Measurements from ENCODE around the gene WWOX. TPM values are rescaled to one million over a fixed set of nuclear protein-coding genes. Genes with fewer than 3 reads are reported as not detected.

Gene WWOX
- total and polyA plus RNA-seq, 2 experiments from 2014 or later = 17.0 to 39.8 TPM

DNA sequence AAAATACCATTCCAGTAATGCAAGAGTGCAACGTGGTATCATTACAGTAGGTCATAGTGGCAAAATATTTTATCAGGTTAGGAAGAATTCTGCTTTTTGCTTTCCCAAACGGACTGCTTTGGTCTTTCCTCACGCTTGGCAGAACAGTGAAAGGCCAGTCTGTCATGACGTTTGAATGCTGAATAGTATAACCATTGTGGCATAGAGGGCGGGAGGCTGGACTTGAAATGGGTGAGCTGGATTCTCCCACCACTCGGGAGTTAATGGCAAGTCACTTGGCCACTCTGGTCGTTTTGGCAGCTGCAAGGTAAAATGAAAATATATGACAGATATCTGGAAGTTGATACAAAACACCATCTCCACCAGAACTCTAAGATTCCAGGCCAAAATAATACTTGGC lies 1109.9 kb downstream of the WWOX start:
- Histone ChIP-seq H3K4me2 (no peak overlapping the region), H3K9me3 (ENCODE audit: low read depth) (no peaks in the 10 kb centered on the region), H3K79me2 (no peaks in the 10 kb centered on the region), H2AFZ (no peak overlapping the region), H3K27me3 (no peaks in the 10 kb centered on the region), H3K27ac (no peak overlapping the region), H3K36me3 (replicated peaks; ENCODE audit: insufficient read depth, low read depth) (no peaks in the 10 kb centered on the region), H4K20me1 (ENCODE audit: insufficient read depth, poor library complexity, severe bottlenecking) (no peaks in the 10 kb centered on the region), H3K9me2 (replicated peaks; ENCODE audit: insufficient read depth) (no peaks in the 10 kb centered on the region), H3K4me3 (no peak overlapping the region), H3K4me1 (ENCODE audit: insufficient read depth) (peaks cover 2% of the 10 kb centered on the region)
- WGBS (ENCODE audit: low lambda C conversion rate, missing lambda C conversion rate) = 89% methylated on average over 7 of the region's 7 CpGs
- no peak for DNase-seq (ENCODE audit: low spot score)
- no peak for TF ChIP-seq CTCF (IDR thresholded peaks at IDR 0.05; ENCODE audit: poor library complexity)
- TF ChIP-seq EZH2phosphoT487 (IDR thresholded peaks at IDR 0.05; ENCODE audit: low read depth, severe bottlenecking, unreplicated experiment) = no peak
- TF ChIP-seq EZH2 (IDR thresholded peaks at IDR 0.05; ENCODE audit: borderline replicate concordance) = no peak

- H3K36me3 ChIP-seq (replicated peaks; ENCODE audit: insufficient read depth, low read depth) = no peaks in the 10 kb centered on the region
- no peaks in the 10 kb centered on the region for H3K79me2 ChIP-seq
- DNase-seq (ENCODE audit: low spot score) = no peak
- no peaks in the 10 kb centered on the region for H3K9me2 ChIP-seq (replicated peaks; ENCODE audit: insufficient read depth)
- 70% methylated on average over 4 of the region's 4 CpGs for WGBS (ENCODE audit: low lambda C conversion rate, missing lambda C conversion rate)
- H3K27ac ChIP-seq = no peak overlapping the region
- H3K4me2 ChIP-seq = no peak overlapping the region
- peaks cover 2% of the 10 kb centered on the region for H3K4me1 ChIP-seq (ENCODE audit: insufficient read depth)
- no peaks in the 10 kb centered on the region for H3K27me3 ChIP-seq
- no peaks in the 10 kb centered on the region for H3K9me3 ChIP-seq (ENCODE audit: low read depth)
- TF ChIP-seq EZH2phosphoT487 (IDR thresholded peaks at IDR 0.05; ENCODE audit: low read depth, severe bottlenecking, unreplicated experiment) (no peak), CTCF (IDR thresholded peaks at IDR 0.05; ENCODE audit: poor library complexity) (no peak), EZH2 (IDR thresholded peaks at IDR 0.05; ENCODE audit: borderline replicate concordance) (no peak)
- H3K4me3 ChIP-seq = no peak overlapping the region
- H2AFZ ChIP-seq = no peak overlapping the region
- H4K20me1 ChIP-seq (ENCODE audit: insufficient read depth, poor library complexity, severe bottlenecking) = no peaks in the 10 kb centered on the region
Observed at GRCh38 chr16:79210607-79211006, 1111.2 kb downstream of the WWOX start.

GRCh38 chr16:79211586-79211985 lies 1112.1 kb downstream of the WWOX start:
- Histone ChIP-seq H3K9me2 (replicated peaks; ENCODE audit: insufficient read depth) (no peaks in the 10 kb centered on the region), H4K20me1 (ENCODE audit: insufficient read depth, poor library complexity, severe bottlenecking) (no peaks in the 10 kb centered on the region), H2AFZ (no peak overlapping the region), H3K4me3 (no peak overlapping the region), H3K27me3 (no peaks in the 10 kb centered on the region), H3K4me1 (ENCODE audit: insufficient read depth) (peaks cover 2% of the 10 kb centered on the region), H3K79me2 (no peaks in the 10 kb centered on the region), H3K27ac (no peak overlapping the region), H3K4me2 (no peak overlapping the region), H3K36me3 (replicated peaks; ENCODE audit: insufficient read depth, low read depth) (no peaks in the 10 kb centered on the region), H3K9me3 (ENCODE audit: low read depth) (no peaks in the 10 kb centered on the region)
- DNase-seq (ENCODE audit: low spot score) = no peak
- WGBS (ENCODE audit: low lambda C conversion rate, missing lambda C conversion rate) = 88% methylated on average over 13 of the region's 13 CpGs
- TF ChIP-seq CTCF (IDR thresholded peaks at IDR 0.05; ENCODE audit: poor library complexity) = no peak
- no peak for TF ChIP-seq EZH2phosphoT487 (IDR thresholded peaks at IDR 0.05; ENCODE audit: low read depth, severe bottlenecking, unreplicated experiment)

Measured in hepatocyte (in vitro differentiated cells).